T-helper 2 cell treated with Interferon-gamma antibody and Interleukin-4, amounts not matched to agents 5 μg/mL and 100 μg/mL, for 36 hours (primary cell): ENCODE measurements around the gene HDAC5.
"Not testable (repeated sequence)": the region's sequence is repeated elsewhere in the genome, so short reads cannot be mapped to it uniquely, and the experiment has no call there.

Experiments used
- DNase-seq: peaks from one replicate; pipeline ENCODE4 v3.0.0; 2021; ENCODE audit warnings: low spot score
- H3K27ac Mint-ChIP-seq: one replicate; pipeline ENCODE4 v1.8.0; 2021; ENCODE audit warnings: mild to moderate bottlenecking, mixed read lengths
- H3K27me3 Mint-ChIP-seq: one replicate; pipeline ENCODE4 v1.8.0; 2021; ENCODE audit warnings: low read depth, mixed read lengths
- H3K36me3 Mint-ChIP-seq: one replicate; pipeline ENCODE4 v1.8.0; 2021; ENCODE audit warnings: low read depth, mixed read lengths
- H3K4me1 Mint-ChIP-seq: one replicate; pipeline ENCODE4 v1.8.0; 2021; ENCODE audit warnings: low read depth, mixed read lengths
- H3K4me3 Mint-ChIP-seq: one replicate; pipeline ENCODE4 v1.8.0; 2022; ENCODE audit warnings: mild to moderate bottlenecking, moderate library complexity, mixed read lengths
- H3K9me3 Mint-ChIP-seq: one replicate; pipeline ENCODE4 v1.8.0; 2021; ENCODE audit warnings: mixed read lengths

HDAC5 gene

GRCh38 chr17:44123356-44124117 is at the start of gene HDAC5:
TSS of gene HDAC5 (minus strand) at chr17:44123641. CDS start at chr17:44117515, 6,126 bp downstream.
- peak; percentile 92 for DNase-seq
- H3K27me3 Mint-ChIP-seq = peaks cover 10% of the 10 kb centered on the region
- H3K27ac Mint-ChIP-seq = peak within 1 kb of the TSS; percentile 94
- H3K4me1 Mint-ChIP-seq = peaks cover 17% of the 10 kb centered on the region
- H3K4me3 Mint-ChIP-seq = peak within 1 kb of the TSS; percentile 88
- H3K36me3 Mint-ChIP-seq = no peaks in the 10 kb centered on the region
- H3K9me3 Mint-ChIP-seq = no peaks in the 10 kb centered on the region

GRCh38 chr17:44171931-44172455 is 48.6 kb upstream of the HDAC5 start:
- Mint-ChIP-seq H3K27ac (no peak overlapping the region), H3K27me3 (no peaks in the 10 kb centered on the region), H3K9me3 (no peaks in the 10 kb centered on the region), H3K36me3 (peaks cover 11% of the 10 kb centered on the region), H3K4me3 (no peak overlapping the region), H3K4me1 (no peaks in the 10 kb centered on the region)
- no peak for DNase-seq

- no peaks in the 10 kb centered on the region for H3K4me1 Mint-ChIP-seq
- H3K9me3 Mint-ChIP-seq = no peaks in the 10 kb centered on the region
- H3K4me3 Mint-ChIP-seq = no peak within 1 kb of the TSS
- H3K27me3 Mint-ChIP-seq = no peaks in the 10 kb centered on the region
- H3K36me3 Mint-ChIP-seq = peaks cover 6% of the 10 kb centered on the region
- DNase-seq = no peak
- H3K27ac Mint-ChIP-seq = no peak within 1 kb of the TSS
Measured at GRCh38 chr17:44170499-44171201, 47.2 kb upstream of the HDAC5 start, which contains the start of gene ASB16. TSS of gene ASB16 (plus strand) at chr17:44170704. CDS start at chr17:44170790, 86 bp downstream.

- Mint-ChIP-seq H3K27ac (no peak overlapping the region), H3K9me3 (no peaks in the 10 kb centered on the region), H3K36me3 (peaks cover 3% of the 10 kb centered on the region), H3K4me1 (no peaks in the 10 kb centered on the region), H3K4me3 (no peak overlapping the region), H3K27me3 (no peaks in the 10 kb centered on the region)
- no peak for DNase-seq
Measured at GRCh38 chr17:44170135-44170498, 46.7 kb upstream of the HDAC5 start.

- H3K27me3 Mint-ChIP-seq = no peaks in the 10 kb centered on the region
- H3K4me1 Mint-ChIP-seq = no peaks in the 10 kb centered on the region
- H3K9me3 Mint-ChIP-seq = no peaks in the 10 kb centered on the region
- no peak for DNase-seq
- peaks cover 3% of the 10 kb centered on the region for H3K36me3 Mint-ChIP-seq
- no peak overlapping the region for H3K27ac Mint-ChIP-seq
- no peak overlapping the region for H3K4me3 Mint-ChIP-seq
Measured at GRCh38 chr17:44167181-44167861, 43.9 kb upstream of the HDAC5 start.

- Mint-ChIP-seq H3K27ac (no peak overlapping the region), H3K36me3 (peaks cover 6% of the 10 kb centered on the region), H3K4me3 (no peak overlapping the region), H3K9me3 (no peaks in the 10 kb centered on the region), H3K4me1 (no peaks in the 10 kb centered on the region), H3K27me3 (no peaks in the 10 kb centered on the region)
- DNase-seq = no peak
Measured at GRCh38 chr17:44164476-44164875, 41.0 kb upstream of the HDAC5 start.

GRCh38 chr17:44159519-44160210 is 36.2 kb upstream of the HDAC5 start:
- peaks cover 13% of the 10 kb centered on the region for H3K36me3 Mint-ChIP-seq
- H3K4me1 Mint-ChIP-seq = no peaks in the 10 kb centered on the region
- H3K27ac Mint-ChIP-seq = no peak overlapping the region

GRCh38 chr17:44155488-44155887 is 32.0 kb upstream of the HDAC5 start:
- Mint-ChIP-seq H3K9me3 (no peaks in the 10 kb centered on the region), H3K4me3 (no peak overlapping the region), H3K27me3 (no peaks in the 10 kb centered on the region), H3K27ac (no peak overlapping the region), H3K4me1 (peaks cover 8% of the 10 kb centered on the region), H3K36me3 (peaks cover 28% of the 10 kb centered on the region)
- no peak for DNase-seq

More at GRCh38 chr17:44159519-44160210, 36.2 kb upstream of the HDAC5 start:
- DNase-seq = no peak
- H3K4me3 Mint-ChIP-seq = no peak overlapping the region
- H3K27me3 Mint-ChIP-seq = no peaks in the 10 kb centered on the region
- H3K9me3 Mint-ChIP-seq = no peaks in the 10 kb centered on the region

- Mint-ChIP-seq H3K4me1 (peaks cover 14% of the 10 kb centered on the region), H3K4me3 (no peak overlapping the region), H3K27ac (no peak overlapping the region), H3K36me3 (peaks cover 29% of the 10 kb centered on the region), H3K27me3 (no peaks in the 10 kb centered on the region), H3K9me3 (no peaks in the 10 kb centered on the region)
- no peak for DNase-seq
Measured at GRCh38 chr17:44152875-44153274, 29.4 kb upstream of the HDAC5 start.

- no peak for DNase-seq
- peak overlapping the region; percentile 54 for H3K27ac Mint-ChIP-seq
- H3K4me3 Mint-ChIP-seq = no peak overlapping the region
- H3K9me3 Mint-ChIP-seq = no peaks in the 10 kb centered on the region
- H3K36me3 Mint-ChIP-seq = peaks cover 44% of the 10 kb centered on the region
- H3K27me3 Mint-ChIP-seq = no peaks in the 10 kb centered on the region
- H3K4me1 Mint-ChIP-seq = peaks cover 16% of the 10 kb centered on the region
Measured at GRCh38 chr17:44149750-44150329, 26.4 kb upstream of the HDAC5 start.

- not testable (repeated sequence) for H3K27ac Mint-ChIP-seq, H3K27me3 Mint-ChIP-seq, H3K9me3 Mint-ChIP-seq, H3K4me3 Mint-ChIP-seq, DNase-seq
- peaks cover 16% of the 10 kb centered on the region for H3K4me1 Mint-ChIP-seq
- peaks cover 38% of the 10 kb centered on the region for H3K36me3 Mint-ChIP-seq
Measured at GRCh38 chr17:44149066-44149465, 25.6 kb upstream of the HDAC5 start.

GRCh38 chr17:44147812-44148211 is 24.4 kb upstream of the HDAC5 start:
- H3K27ac Mint-ChIP-seq = no peak overlapping the region
- H3K9me3 Mint-ChIP-seq = no peaks in the 10 kb centered on the region
- no peaks in the 10 kb centered on the region for H3K27me3 Mint-ChIP-seq
- peaks cover 15% of the 10 kb centered on the region for H3K4me1 Mint-ChIP-seq
- H3K36me3 Mint-ChIP-seq = peaks cover 32% of the 10 kb centered on the region
- H3K4me3 Mint-ChIP-seq = no peak overlapping the region
- DNase-seq = no peak
